WTC11 (cell line): ENCODE measurements around the gene COL26A1.

ENCODE experiments used
- CREB1 ChIP-seq: sonication (generic); formaldehyde crosslinking; IDR thresholded peaks from 2 replicates; pipeline ENCODE4 v1.8.0; 2023; ENCODE audit warnings: mild to moderate bottlenecking, missing genetic modification reagents
- IRF2 ChIP-seq: sonication (generic); formaldehyde crosslinking; IDR thresholded peaks from 2 replicates; pipeline ENCODE4 v1.8.0; 2022; ENCODE audit warnings: low read depth, missing genetic modification reagents, borderline replicate concordance
- NFYB ChIP-seq: sonication (generic); formaldehyde crosslinking; conservative IDR thresholded peaks from 2 replicates; pipeline ENCODE4 v1.8.0; 2022; ENCODE audit warnings: low read depth, missing genetic modification reagents
- SP1 ChIP-seq: sonication (generic); formaldehyde crosslinking; conservative IDR thresholded peaks from 2 replicates; pipeline ENCODE4 v1.8.1; 2022; ENCODE audit warnings: missing genetic modification reagents
- TCF7 ChIP-seq: sonication (generic); formaldehyde crosslinking; IDR thresholded peaks from 2 replicates; pipeline ENCODE4 v1.8.0; 2022; ENCODE audit warnings: mild to moderate bottlenecking, low read depth, missing genetic modification reagents, moderate library complexity
- ZNF121 ChIP-seq: sonication (generic); formaldehyde crosslinking; IDR thresholded peaks from 2 replicates; pipeline ENCODE4 v1.8.0; 2023; ENCODE audit warnings: missing genetic modification reagents
- ZNF138 ChIP-seq: sonication (generic); formaldehyde crosslinking; conservative IDR thresholded peaks from 2 replicates; pipeline ENCODE4 v1.8.1; 2022; ENCODE audit warnings: mild to moderate bottlenecking, moderate library complexity, missing genetic modification reagents
- ZNF317 ChIP-seq: sonication (generic); formaldehyde crosslinking; IDR thresholded peaks from 2 replicates; pipeline ENCODE4 v1.8.1; 2023; ENCODE audit warnings: low read depth, mild to moderate bottlenecking, moderate library complexity, missing genetic modification reagents, borderline replicate concordance
- ZNF423 ChIP-seq: fragments of 250-450 bp; sonication (Bioruptor Pico); IDR thresholded peaks from 2 replicates; pipeline ENCODE4 v2.1.2; 2022; ENCODE audit warnings: mild to moderate bottlenecking, moderate library complexity
- TF ChIP-seq, protein P1 (sequence below): sonication (generic); formaldehyde crosslinking; IDR thresholded peaks from 2 replicates; pipeline ENCODE4 v1.8.1; 2022; ENCODE audit warnings: low read depth, mild to moderate bottlenecking, moderate library complexity, missing genetic modification reagents, borderline replicate concordance
- TF ChIP-seq, protein P2 (sequence below): fragments of 200-600 bp; IDR thresholded peaks from 2 replicates; pipeline ENCODE4 v1.8.0; 2022; ENCODE audit warnings: antibody characterized with exemption
- TF ChIP-seq, protein P3 (sequence below): sonication (generic); formaldehyde crosslinking; conservative IDR thresholded peaks from 2 replicates; pipeline ENCODE4 v1.8.1; 2022; ENCODE audit warnings: mild to moderate bottlenecking, missing genetic modification reagents
- TF ChIP-seq, protein P4 (sequence below): sonication (generic); formaldehyde crosslinking; IDR thresholded peaks from 2 replicates; pipeline ENCODE4 v1.8.0; 2023; ENCODE audit warnings: missing genetic modification reagents
- TF ChIP-seq, protein P5 (sequence below): sonication (generic); formaldehyde crosslinking; IDR thresholded peaks from 2 replicates; pipeline ENCODE4 v1.8.0; 2022; ENCODE audit warnings: mild to moderate bottlenecking, missing genetic modification reagents

DNA sequence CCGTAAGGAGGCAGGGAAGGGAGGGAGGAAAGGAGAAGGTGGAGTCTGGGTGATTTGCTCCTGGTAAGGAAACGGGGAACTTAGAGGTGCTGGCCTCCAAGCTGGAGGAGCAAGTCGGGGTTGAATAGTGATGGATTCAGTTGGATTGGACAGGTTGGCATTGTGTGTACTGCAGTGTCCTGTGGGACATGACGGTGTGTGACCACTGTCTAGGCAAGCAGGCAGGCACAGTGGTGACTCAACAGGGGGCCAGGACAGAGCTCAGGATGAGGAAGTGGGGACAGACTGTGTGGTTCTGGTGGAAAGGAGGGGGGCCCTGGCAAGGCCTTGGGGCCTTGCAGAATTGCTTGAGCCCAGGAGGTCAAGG is 48.8 kb downstream of the COL26A1 start:
- TF ChIP-seq ZNF423: no peak
- TF ChIP-seq, protein P1, sequence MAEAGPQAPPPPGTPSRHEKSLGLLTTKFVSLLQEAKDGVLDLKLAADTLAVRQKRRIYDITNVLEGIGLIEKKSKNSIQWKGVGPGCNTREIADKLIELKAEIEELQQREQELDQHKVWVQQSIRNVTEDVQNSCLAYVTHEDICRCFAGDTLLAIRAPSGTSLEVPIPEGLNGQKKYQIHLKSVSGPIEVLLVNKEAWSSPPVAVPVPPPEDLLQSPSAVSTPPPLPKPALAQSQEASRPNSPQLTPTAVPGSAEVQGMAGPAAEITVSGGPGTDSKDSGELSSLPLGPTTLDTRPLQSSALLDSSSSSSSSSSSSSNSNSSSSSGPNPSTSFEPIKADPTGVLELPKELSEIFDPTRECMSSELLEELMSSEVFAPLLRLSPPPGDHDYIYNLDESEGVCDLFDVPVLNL (CRISPR knock-in tag): no peak
- TF ChIP-seq IRF2 (CRISPR knock-in tag): no peak
- TF ChIP-seq SP1: no peak
- TF ChIP-seq, protein P2, sequence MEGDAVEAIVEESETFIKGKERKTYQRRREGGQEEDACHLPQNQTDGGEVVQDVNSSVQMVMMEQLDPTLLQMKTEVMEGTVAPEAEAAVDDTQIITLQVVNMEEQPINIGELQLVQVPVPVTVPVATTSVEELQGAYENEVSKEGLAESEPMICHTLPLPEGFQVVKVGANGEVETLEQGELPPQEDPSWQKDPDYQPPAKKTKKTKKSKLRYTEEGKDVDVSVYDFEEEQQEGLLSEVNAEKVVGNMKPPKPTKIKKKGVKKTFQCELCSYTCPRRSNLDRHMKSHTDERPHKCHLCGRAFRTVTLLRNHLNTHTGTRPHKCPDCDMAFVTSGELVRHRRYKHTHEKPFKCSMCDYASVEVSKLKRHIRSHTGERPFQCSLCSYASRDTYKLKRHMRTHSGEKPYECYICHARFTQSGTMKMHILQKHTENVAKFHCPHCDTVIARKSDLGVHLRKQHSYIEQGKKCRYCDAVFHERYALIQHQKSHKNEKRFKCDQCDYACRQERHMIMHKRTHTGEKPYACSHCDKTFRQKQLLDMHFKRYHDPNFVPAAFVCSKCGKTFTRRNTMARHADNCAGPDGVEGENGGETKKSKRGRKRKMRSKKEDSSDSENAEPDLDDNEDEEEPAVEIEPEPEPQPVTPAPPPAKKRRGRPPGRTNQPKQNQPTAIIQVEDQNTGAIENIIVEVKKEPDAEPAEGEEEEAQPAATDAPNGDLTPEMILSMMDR: no peak
- TF ChIP-seq, protein P3, sequence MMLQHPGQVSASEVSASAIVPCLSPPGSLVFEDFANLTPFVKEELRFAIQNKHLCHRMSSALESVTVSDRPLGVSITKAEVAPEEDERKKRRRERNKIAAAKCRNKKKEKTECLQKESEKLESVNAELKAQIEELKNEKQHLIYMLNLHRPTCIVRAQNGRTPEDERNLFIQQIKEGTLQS (CRISPR knock-in tag): no peak
- TF ChIP-seq NFYB (CRISPR knock-in tag): no peak
- TF ChIP-seq, protein P4, sequence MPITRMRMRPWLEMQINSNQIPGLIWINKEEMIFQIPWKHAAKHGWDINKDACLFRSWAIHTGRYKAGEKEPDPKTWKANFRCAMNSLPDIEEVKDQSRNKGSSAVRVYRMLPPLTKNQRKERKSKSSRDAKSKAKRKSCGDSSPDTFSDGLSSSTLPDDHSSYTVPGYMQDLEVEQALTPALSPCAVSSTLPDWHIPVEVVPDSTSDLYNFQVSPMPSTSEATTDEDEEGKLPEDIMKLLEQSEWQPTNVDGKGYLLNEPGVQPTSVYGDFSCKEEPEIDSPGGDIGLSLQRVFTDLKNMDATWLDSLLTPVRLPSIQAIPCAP (CRISPR knock-in tag): no peak
- TF ChIP-seq ZNF121 (CRISPR knock-in tag): no peak
- no peak for TF ChIP-seq TCF7 (CRISPR knock-in tag)
- no peak for TF ChIP-seq CREB1 (CRISPR knock-in tag)
- TF ChIP-seq ZNF317 (CRISPR knock-in tag): no peak
- TF ChIP-seq ZNF138 (CRISPR knock-in tag): no peak
- TF ChIP-seq, protein P5, sequence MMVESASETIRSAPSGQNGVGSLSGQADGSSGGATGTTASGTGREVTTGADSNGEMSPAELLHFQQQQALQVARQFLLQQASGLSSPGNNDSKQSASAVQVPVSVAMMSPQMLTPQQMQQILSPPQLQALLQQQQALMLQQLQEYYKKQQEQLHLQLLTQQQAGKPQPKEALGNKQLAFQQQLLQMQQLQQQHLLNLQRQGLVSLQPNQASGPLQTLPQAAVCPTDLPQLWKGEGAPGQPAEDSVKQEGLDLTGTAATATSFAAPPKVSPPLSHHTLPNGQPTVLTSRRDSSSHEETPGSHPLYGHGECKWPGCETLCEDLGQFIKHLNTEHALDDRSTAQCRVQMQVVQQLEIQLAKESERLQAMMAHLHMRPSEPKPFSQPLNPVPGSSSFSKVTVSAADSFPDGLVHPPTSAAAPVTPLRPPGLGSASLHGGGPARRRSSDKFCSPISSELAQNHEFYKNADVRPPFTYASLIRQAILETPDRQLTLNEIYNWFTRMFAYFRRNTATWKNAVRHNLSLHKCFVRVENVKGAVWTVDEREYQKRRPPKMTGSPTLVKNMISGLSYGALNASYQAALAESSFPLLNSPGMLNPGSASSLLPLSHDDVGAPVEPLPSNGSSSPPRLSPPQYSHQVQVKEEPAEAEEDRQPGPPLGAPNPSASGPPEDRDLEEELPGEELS (CRISPR knock-in tag): no peak
